HL-60 (cell line): ENCODE data around the gene ARID1A.

ENCODE experiments used
- GABPA ChIP-seq: IDR thresholded peaks from 2 replicates; pipeline ENCODE4 v1.6.1; 2012; ENCODE audit warnings: low read depth
- POLR2AphosphoS5 ChIP-seq: IDR thresholded peaks from 2 replicates; pipeline ENCODE4 v1.6.1; 2012; ENCODE audit warnings: low read depth
- SPI1 ChIP-seq: IDR thresholded peaks from 2 replicates; pipeline ENCODE4 v1.6.1; 2012; ENCODE audit warnings: low read depth, mild to moderate bottlenecking, borderline replicate concordance
- TF ChIP-seq, protein P1 (sequence below): IDR thresholded peaks from one replicate; pipeline ENCODE4 v1.5.1; 2011; ENCODE audit warnings: low read length, control low read depth, inconsistent platforms; ENCODE audit not compliant: insufficient read depth

DNA sequence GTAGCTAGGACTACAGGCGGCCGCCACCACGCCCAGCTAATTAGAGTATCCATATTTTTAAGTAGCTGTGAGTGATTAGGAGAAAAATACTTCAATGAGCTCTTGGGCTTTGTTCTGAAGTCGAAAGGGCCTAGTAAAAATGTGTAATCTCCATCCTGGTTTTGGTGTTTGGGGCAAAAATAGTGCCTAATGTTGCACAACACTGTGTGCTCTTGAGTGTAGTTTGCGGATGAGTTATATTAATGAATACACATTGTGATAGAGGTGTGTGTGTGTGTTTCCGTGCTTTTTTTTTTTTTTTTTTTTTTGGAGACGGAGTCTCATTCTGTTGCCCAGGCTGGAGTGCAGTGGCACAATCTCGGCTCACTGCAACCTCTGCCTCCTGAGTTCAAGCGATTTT, 6.3 kb upstream of the ARID1A start:
- TF ChIP-seq GABPA, result no peak
- TF ChIP-seq, protein P1, sequence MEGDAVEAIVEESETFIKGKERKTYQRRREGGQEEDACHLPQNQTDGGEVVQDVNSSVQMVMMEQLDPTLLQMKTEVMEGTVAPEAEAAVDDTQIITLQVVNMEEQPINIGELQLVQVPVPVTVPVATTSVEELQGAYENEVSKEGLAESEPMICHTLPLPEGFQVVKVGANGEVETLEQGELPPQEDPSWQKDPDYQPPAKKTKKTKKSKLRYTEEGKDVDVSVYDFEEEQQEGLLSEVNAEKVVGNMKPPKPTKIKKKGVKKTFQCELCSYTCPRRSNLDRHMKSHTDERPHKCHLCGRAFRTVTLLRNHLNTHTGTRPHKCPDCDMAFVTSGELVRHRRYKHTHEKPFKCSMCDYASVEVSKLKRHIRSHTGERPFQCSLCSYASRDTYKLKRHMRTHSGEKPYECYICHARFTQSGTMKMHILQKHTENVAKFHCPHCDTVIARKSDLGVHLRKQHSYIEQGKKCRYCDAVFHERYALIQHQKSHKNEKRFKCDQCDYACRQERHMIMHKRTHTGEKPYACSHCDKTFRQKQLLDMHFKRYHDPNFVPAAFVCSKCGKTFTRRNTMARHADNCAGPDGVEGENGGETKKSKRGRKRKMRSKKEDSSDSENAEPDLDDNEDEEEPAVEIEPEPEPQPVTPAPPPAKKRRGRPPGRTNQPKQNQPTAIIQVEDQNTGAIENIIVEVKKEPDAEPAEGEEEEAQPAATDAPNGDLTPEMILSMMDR, result no peak
- no peak for TF ChIP-seq POLR2AphosphoS5
- no peak for TF ChIP-seq SPI1
